ENCODE results near the gene EGFR. TPM values are rescaled to one million over a fixed set of nuclear protein-coding genes. Genes with fewer than 3 reads are reported as not detected.

Gene EGFR
- total RNA-seq, 2 donors from 2014 or later, result 42.5 to 44.2 TPM

GRCh38 chr7:55254242-55254595 lies 235.4 kb downstream of the EGFR start:
- DNase-seq (no peak), ATAC-seq (no peak)
- Histone ChIP-seq H3K4me1 (peaks cover 21% of the 10 kb centered on the region), H3K36me3 (replicated peaks in 1 of 2; ENCODE audit: insufficient read depth in 1 of 2, low read depth in 2 of 2) (no peaks in the 10 kb centered on the region), H3K27me3 (no peaks in the 10 kb centered on the region), H3K9me3 (no peaks in the 10 kb centered on the region), H3K4me3 (no peak overlapping the region), H3K27ac (no peak overlapping the region)
- no peak for TF ChIP-seq POLR2A (IDR thresholded peaks at IDR 0.05)
- TF ChIP-seq CTCF (IDR thresholded peaks at IDR 0.05), result no peak
- WGBS, 2 donors, result 22 to 37% methylated on average over 14 to 21 of the region's 21 CpGs
- intact Hi-C loops (cut with DNase I), result no loop called here

DNA sequence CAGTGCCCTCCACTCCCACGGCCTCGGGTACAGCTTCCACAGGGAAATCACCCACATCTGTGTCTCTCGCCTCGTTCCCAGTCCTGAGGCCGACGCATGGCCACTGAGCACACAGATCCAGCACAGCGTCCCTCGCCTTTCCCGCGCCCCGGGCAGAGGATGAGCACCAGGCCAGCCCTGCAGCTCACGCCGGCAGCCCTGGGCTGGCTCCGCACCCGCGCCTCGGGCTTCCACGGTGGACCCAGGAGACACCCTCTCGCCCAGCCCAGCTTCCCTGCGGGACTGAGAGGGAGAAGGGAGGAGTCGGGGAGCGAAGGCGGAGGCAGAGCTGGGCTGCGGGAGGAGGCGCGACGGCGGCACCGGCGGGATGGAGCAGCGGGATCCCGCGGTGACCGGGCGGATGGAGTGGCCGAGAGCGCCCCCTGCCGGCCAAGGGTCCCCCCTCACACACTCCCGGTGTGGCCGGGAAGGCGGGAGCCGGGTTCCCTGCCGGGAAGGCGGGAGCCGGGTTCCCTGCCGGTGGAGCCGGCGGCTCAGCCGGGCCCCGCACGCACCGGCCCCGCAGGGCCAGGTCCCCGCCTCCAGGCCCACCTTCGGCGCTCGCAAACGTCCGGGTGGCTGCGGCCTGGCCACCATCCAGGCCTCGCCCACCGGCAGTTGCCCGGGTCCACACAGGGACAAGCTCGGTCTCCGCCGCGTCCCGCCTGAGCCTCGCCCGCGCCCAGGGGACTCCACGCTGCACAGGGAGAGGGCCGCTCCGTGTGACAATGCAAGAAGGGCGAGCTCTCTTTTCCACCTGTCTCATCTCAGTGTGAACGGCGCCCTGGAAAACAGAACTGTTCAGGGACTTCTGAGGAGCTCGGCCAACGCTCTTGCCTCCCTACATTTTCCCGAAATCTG lies 236.0 kb downstream of the EGFR start:
- Histone ChIP-seq H3K36me3 (replicated peaks in 1 of 2; ENCODE audit: insufficient read depth in 1 of 2, low read depth in 2 of 2) (no peaks in the 10 kb centered on the region), H3K27me3 (no peaks in the 10 kb centered on the region), H3K27ac (peak overlapping the region in 3 of 4 donors; percentile 23 to 70 (median 61)), H3K4me3 (peak overlapping the region in 1 of 2 donors; percentile 35), H3K9me3 (no peaks in the 10 kb centered on the region), H3K4me1 (peaks cover 21% of the 10 kb centered on the region)
- ATAC-seq (peak; percentile 87), DNase-seq (peak; percentile 80 to 89 (median 85))
- intact Hi-C loops (cut with DNase I), result no loop called here
- 0 to 1% methylated on average over 2 to 65 of the region's 80 CpGs for WGBS, 2 donors
- TF ChIP-seq POLR2A (IDR thresholded peaks at IDR 0.05) (no peak), CTCF (IDR thresholded peaks at IDR 0.05) (peak; percentile 83 to 96 (median 94))

- Histone ChIP-seq H3K27ac (peak overlapping the region in 3 of 4 donors; percentile 61 to 70 (median 68)), H3K9me3 (no peaks in the 10 kb centered on the region), H3K4me1 (peaks cover 21% of the 10 kb centered on the region), H3K27me3 (no peaks in the 10 kb centered on the region), H3K4me3 (peak overlapping the region in 1 of 2 donors; percentile 35), H3K36me3 (replicated peaks in 1 of 2; ENCODE audit: insufficient read depth in 1 of 2, low read depth in 2 of 2) (no peaks in the 10 kb centered on the region)
- DNase-seq (peak; percentile 85 to 89 (median 86)), ATAC-seq (peak; percentile 93)
- intact Hi-C loops (cut with DNase I), result no loop called here
- TF ChIP-seq CTCF (IDR thresholded peaks at IDR 0.05) (peak; percentile 70 to 95 (median 92)), POLR2A (IDR thresholded peaks at IDR 0.05) (peak in 1 of 3 donors; percentile 20)
- 14 to 16% methylated on average over 34 to 43 of the region's 43 CpGs for WGBS, 2 donors
Measured at GRCh38 chr7:55255496-55256445, 237.0 kb downstream of the EGFR start.

GRCh38 chr7:55258631-55259030 lies 239.8 kb downstream of the EGFR start:
- no peak overlapping the region for H3K27ac ChIP-seq
- TF ChIP-seq CTCF (IDR thresholded peaks at IDR 0.05) (no peak), POLR2A (IDR thresholded peaks at IDR 0.05) (no peak)
- ATAC-seq (no peak), DNase-seq (no peak)
- no peaks in the 10 kb centered on the region for H3K9me3 ChIP-seq
- intact Hi-C loops (cut with DNase I), result no loop called here
- WGBS, 2 donors, result 66 to 68% methylated on average over 9 of the region's 9 CpGs
- H3K4me1 ChIP-seq, result peaks cover 21% of the 10 kb centered on the region
- no peaks in the 10 kb centered on the region for H3K36me3 ChIP-seq (replicated peaks in 1 of 2; ENCODE audit: insufficient read depth in 1 of 2, low read depth in 2 of 2)
- no peak overlapping the region for H3K4me3 ChIP-seq
- no peaks in the 10 kb centered on the region for H3K27me3 ChIP-seq
